Sigmoid colon (tissue), 7 donors: ENCODE measurements around the gene CCDC7. TPM values are rescaled to one million over a fixed set of nuclear protein-coding genes. Genes with fewer than 3 reads are reported as not detected.

Experiments used
- DNase-seq: peaks from one replicate; pipeline ENCODE4 v3.0.0-alpha.2; 2019
- H3K27ac ChIP-seq, 4 donors: fragments of 200-600 bp; sonication (generic); one replicate each; pipeline ENCODE4 v1.5.1; 2016 to 2019; ENCODE audit warnings: mild to moderate bottlenecking in 1 of 4
- H3K27me3 ChIP-seq, 3 donors: fragments of 200-600 bp; sonication (generic); one replicate each; pipeline ENCODE4 v1.5.1; 2019; ENCODE audit warnings: mild to moderate bottlenecking in 1 of 3
- H3K36me3 ChIP-seq, 4 donors: fragments of 200-600 bp; sonication (generic); one replicate each; pipeline ENCODE4 v1.5.1; 2016 to 2019
- H3K4me1 ChIP-seq, 4 donors: fragments of 200-600 bp; sonication (generic); one replicate each; pipeline ENCODE4 v1.5.1; 2017 to 2019
- H3K4me3 ChIP-seq, 4 donors: fragments of 200-600 bp; sonication (generic); one replicate each; pipeline ENCODE4 v1.5.1; 2017 to 2019; ENCODE audit warnings: mild to moderate bottlenecking in 2 of 4, moderate library complexity in 1 of 4
- H3K9me3 ChIP-seq, 4 donors: fragments of 200-600 bp in 3 of 4; sonication (generic) in 3 of 4; one replicate each; pipeline versions ENCODE4 v1.5.1 to v1.6.1; 2013 to 2019
- EP300 ChIP-seq, 4 donors: sonication (generic); formaldehyde crosslinking; IDR thresholded peaks; one replicate each; pipeline ENCODE4 v1.6.1; 2017; ENCODE audit warnings: antibody characterized with exemption in 4 of 4
- POLR2A ChIP-seq, 2 donors: fragments of 450-650 bp; IDR thresholded peaks; one replicate each; pipeline ENCODE4 v1.6.1; 2016; ENCODE audit warnings: antibody characterized with exemption in 2 of 2, mild to moderate bottlenecking in 2 of 2, moderate library complexity in 2 of 2
- POLR2AphosphoS5 ChIP-seq, 4 donors: sonication (generic); formaldehyde crosslinking; IDR thresholded peaks; one replicate each; pipeline ENCODE4 v1.6.1; 2017; ENCODE audit warnings: antibody characterized with exemption in 4 of 4
- WGBS, 2 donors: extraction: QIAGEN DNeasy Blood & Tissue Kit; methylation state at CpG; one replicate each; pipeline ENCODE4 v1.1.7; 2013; 5-methylcytosine and 5-hydroxymethylcytosine counted together
- intact Hi-C: fragments of 100-400 bp; cut with DNase I; formaldehyde crosslinking; loops from one replicate; pipeline ENCODE4 v1.15.1; 2023
- polyA plus RNA-seq, 3 donors: library from polyadenylated mRNA; stranded (reverse); fragments of 200-250 nt; gene quantifications; one replicate each; pipeline ENCODE4 v1.2.3, GENCODE V29; 2013
- total RNA-seq, 4 donors: library from RNA; depleted of rRNA; stranded (reverse); fragments of >200 nt; gene quantifications; one replicate each; pipeline ENCODE4 v1.1.0, GENCODE V29; 2016
- TF ChIP-seq, protein P1 (sequence below), 4 experiments: fragments of 450-650 bp in 3 of 4; fragments of 200-600 bp in 1 of 4; IDR thresholded peaks; one replicate each; pipeline ENCODE4 v1.5.1; 2016 to 2019; ENCODE audit warnings: antibody characterized with exemption in 4 of 4, mild to moderate bottlenecking in 3 of 4, moderate library complexity in 2 of 4
- donor health status: healthy with polysubstance abuse.
- donor health status: Bipolar disorder and iron deficiency.
- donor health status: healthy.

Gene CCDC7
- total and polyA plus RNA-seq, 7 donors, result 0.46 to 84.9 (median 42.9) TPM

DNA sequence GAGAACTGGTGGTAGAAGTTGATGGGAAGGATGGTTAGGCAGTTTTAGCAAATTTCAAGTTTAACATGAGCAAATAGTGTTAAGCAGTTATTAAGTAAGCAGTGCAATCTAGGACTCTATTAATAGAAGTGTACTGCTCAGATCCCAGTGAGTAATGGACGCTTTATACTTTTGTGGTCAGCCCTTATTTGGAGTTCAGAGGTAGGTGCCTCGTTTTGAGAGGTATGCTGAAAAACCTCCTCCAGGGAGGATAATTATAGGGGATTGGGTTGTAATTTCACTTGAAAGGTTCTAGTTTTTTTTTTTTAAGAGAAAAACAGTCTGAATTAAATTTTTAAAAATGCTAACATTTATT is 33.5 kb upstream of the CCDC7 start:
- intact Hi-C loops, result no loop called here
- H3K9me3 ChIP-seq, result no peaks in the 10 kb centered on the region
- no peak for DNase-seq
- 59 to 60% methylated on average over 2 of the region's 2 CpGs for WGBS, 2 donors
- no peak for TF ChIP-seq POLR2A (IDR thresholded peaks at IDR 0.05)
- TF ChIP-seq POLR2AphosphoS5 (IDR thresholded peaks at IDR 0.05), result peak in 1 of 4 donors; percentile 14
- H3K4me1 ChIP-seq, result peaks cover 0 to 44% (median 34%) of the 10 kb centered on the region in 4 donors
- no peaks in the 10 kb centered on the region for H3K27me3 ChIP-seq
- H3K4me3 ChIP-seq, result no peak overlapping the region
- H3K27ac ChIP-seq, result peak overlapping the region; percentile 52 to 83 (median 65)
- H3K36me3 ChIP-seq, result no peaks in the 10 kb centered on the region

DNA sequence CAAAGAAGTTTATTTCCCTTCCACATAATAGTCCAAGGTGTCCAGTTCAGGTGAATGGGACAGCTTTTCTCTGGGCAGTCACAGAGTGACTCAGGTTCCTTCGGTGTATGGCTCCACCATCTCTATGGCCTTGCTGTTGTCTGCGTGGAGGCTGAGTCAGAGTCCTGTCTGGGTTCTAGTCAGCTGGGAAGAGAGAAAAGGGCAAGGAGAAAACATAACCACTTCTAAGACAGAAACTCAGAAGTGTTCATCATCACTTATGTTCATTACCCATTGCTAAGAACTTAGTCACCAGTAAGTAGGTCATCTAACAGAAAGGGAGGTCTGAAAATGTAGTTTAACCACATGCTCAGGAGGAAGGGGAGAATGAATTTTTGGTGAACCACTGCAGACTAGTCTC is 32.4 kb upstream of the CCDC7 start:
- TF ChIP-seq EP300 (IDR thresholded peaks at IDR 0.05), result no peak
- TF ChIP-seq, protein P1, sequence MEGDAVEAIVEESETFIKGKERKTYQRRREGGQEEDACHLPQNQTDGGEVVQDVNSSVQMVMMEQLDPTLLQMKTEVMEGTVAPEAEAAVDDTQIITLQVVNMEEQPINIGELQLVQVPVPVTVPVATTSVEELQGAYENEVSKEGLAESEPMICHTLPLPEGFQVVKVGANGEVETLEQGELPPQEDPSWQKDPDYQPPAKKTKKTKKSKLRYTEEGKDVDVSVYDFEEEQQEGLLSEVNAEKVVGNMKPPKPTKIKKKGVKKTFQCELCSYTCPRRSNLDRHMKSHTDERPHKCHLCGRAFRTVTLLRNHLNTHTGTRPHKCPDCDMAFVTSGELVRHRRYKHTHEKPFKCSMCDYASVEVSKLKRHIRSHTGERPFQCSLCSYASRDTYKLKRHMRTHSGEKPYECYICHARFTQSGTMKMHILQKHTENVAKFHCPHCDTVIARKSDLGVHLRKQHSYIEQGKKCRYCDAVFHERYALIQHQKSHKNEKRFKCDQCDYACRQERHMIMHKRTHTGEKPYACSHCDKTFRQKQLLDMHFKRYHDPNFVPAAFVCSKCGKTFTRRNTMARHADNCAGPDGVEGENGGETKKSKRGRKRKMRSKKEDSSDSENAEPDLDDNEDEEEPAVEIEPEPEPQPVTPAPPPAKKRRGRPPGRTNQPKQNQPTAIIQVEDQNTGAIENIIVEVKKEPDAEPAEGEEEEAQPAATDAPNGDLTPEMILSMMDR (IDR thresholded peaks at IDR 0.05), result no peak
- TF ChIP-seq POLR2A (IDR thresholded peaks at IDR 0.05), result no peak
- TF ChIP-seq POLR2AphosphoS5 (IDR thresholded peaks at IDR 0.05), result peak in 1 of 4 donors; percentile 16
- H3K4me1 ChIP-seq, result peaks cover 0 to 54% (median 44%) of the 10 kb centered on the region in 4 donors
- no peaks in the 10 kb centered on the region for H3K27me3 ChIP-seq
- intact Hi-C loops, result no loop called here
- H3K36me3 ChIP-seq, result no peaks in the 10 kb centered on the region
- H3K27ac ChIP-seq, result peak overlapping the region; percentile 52 to 83 (median 65)
- H3K9me3 ChIP-seq, result no peaks in the 10 kb centered on the region
- H3K4me3 ChIP-seq, result no peak overlapping the region
- 74 to 80% methylated on average over 2 of the region's 2 CpGs for WGBS, 2 donors
- no peak for DNase-seq

DNA sequence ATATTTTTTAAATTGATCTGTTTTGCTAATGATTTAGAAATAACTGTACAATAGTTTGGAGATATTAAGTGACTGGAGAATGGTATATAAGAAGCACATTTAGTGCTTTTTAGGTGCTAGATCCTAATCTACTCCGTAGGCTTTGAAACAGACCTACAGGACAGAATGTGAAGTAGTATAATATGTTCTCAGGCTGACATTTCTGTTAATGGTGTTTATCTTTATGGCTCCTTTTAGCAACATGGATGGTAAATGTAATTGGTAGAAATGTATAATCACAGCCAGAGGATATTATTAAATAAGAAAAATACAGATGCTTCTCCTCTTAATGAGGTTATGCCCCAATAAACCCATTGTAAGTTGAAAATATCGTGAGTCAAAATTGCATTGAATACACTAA is 30.6 kb upstream of the CCDC7 start:
- WGBS, 2 donors, result 91 to 97% methylated on average over 2 of the region's 2 CpGs
- peak overlapping the region; percentile 1 to 83 (median 40) for H3K27ac ChIP-seq
- no peaks in the 10 kb centered on the region for H3K36me3 ChIP-seq
- intact Hi-C loops, result loop anchor here (5.0 kb wide), 1 partner anchor 38 kb away; no protein-coding TSS in a partner anchor
- H3K4me1 ChIP-seq, result peaks cover 0 to 58% (median 47%) of the 10 kb centered on the region in 4 donors
- no peak for DNase-seq
- no peaks in the 10 kb centered on the region for H3K27me3 ChIP-seq
- H3K9me3 ChIP-seq, result no peaks in the 10 kb centered on the region
- TF ChIP-seq POLR2A (IDR thresholded peaks at IDR 0.05) (no peak), EP300 (IDR thresholded peaks at IDR 0.05) (no peak), POLR2AphosphoS5 (IDR thresholded peaks at IDR 0.05) (no peak)
- TF ChIP-seq, protein P1 (IDR thresholded peaks at IDR 0.05), result no peak
- no peak overlapping the region for H3K4me3 ChIP-seq

DNA sequence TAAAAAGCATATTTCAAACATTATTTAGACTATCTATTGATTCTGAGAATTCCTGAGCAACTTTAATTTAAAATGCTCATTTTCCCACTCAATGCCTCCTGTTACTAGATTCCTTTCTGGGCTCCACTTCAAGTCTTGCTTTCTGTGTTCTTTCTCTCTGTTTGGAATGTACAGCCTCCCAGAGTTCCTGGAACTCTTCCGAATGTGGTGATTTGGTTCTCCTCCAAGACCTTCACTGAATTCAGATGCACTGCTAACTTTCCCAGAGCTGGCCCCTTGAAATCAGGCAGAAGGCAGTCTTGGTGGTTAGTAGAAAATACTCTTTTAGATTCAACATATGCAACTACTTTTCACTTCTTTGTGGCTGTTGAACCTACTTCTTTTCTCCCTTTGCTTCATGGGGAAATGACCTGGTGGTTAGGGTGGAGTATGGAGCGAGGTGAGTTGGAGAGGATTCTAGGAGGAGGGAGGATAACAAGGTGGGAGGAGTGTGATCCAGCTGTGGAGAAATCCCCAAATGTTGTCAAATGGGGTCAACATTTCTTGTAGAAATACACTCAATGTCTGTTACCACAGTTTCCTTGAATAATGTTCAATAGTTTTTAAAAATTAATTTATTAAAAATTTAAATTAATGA is 27.9 kb upstream of the CCDC7 start:
- H3K4me3 ChIP-seq, result no peak overlapping the region
- H3K27ac ChIP-seq, result peak overlapping the region; percentile 69 to 81 (median 76)
- no peaks in the 10 kb centered on the region for H3K27me3 ChIP-seq
- TF ChIP-seq EP300 (IDR thresholded peaks at IDR 0.05) (no peak), POLR2A (IDR thresholded peaks at IDR 0.05) (no peak), POLR2AphosphoS5 (IDR thresholded peaks at IDR 0.05) (peak in 3 of 4 donors; percentile 37 to 52 (median 45))
- peaks cover 0 to 40% (median 32%) of the 10 kb centered on the region in 4 donors for H3K4me1 ChIP-seq
- 34 to 74% methylated on average over 2 of the region's 2 CpGs for WGBS, 2 donors
- peak; percentile 72 for DNase-seq
- H3K9me3 ChIP-seq, result no peaks in the 10 kb centered on the region
- intact Hi-C loops, result loop anchor here (5.0 kb wide), 1 partner anchor 41 kb away; no protein-coding TSS in a partner anchor
- H3K36me3 ChIP-seq, result no peaks in the 10 kb centered on the region

DNA sequence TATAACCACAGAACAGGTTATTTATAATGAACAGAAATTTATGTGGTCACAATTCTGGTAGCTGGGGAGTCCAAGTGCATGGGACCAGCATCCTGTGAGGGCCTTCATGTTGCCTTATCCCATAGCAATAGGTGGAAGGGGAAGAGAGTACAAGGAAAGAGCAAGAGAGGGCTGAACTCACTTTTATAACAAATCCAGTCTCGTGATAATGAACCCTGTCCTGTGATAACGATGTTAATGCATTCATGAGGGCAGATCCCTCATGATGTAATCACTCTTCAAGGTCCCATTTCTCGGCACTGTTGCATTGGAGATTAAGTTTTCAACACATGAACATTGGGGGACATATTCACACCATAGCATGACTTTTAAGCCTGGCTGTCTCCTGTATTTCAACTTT is 27.4 kb upstream of the CCDC7 start:
- Histone ChIP-seq H3K4me1 (peaks cover 0 to 35% (median 27%) of the 10 kb centered on the region in 4 donors), H3K9me3 (no peaks in the 10 kb centered on the region), H3K27me3 (no peaks in the 10 kb centered on the region), H3K4me3 (no peak overlapping the region), H3K36me3 (no peaks in the 10 kb centered on the region), H3K27ac (peak overlapping the region; percentile 69 to 81 (median 76))
- intact Hi-C loops, result loop anchor here (5.0 kb wide), 1 partner anchor 41 kb away; no protein-coding TSS in a partner anchor
- 31 to 70% methylated on average over 3 of the region's 3 CpGs for WGBS, 2 donors
- DNase-seq, result no peak
- TF ChIP-seq, protein P1 (IDR thresholded peaks at IDR 0.05), result no peak
- TF ChIP-seq POLR2A (IDR thresholded peaks at IDR 0.05) (no peak), EP300 (IDR thresholded peaks at IDR 0.05) (no peak), POLR2AphosphoS5 (IDR thresholded peaks at IDR 0.05) (no peak)
